K562 (cell line): ENCODE measurements around the gene SNRNP70. TPM values are rescaled to one million over a fixed set of nuclear protein-coding genes. Genes with fewer than 3 reads are reported as not detected.

Experiments
- CBFB ChIP-seq: sonication (generic); formaldehyde crosslinking; IDR thresholded peaks from 2 replicates; pipeline ENCODE4 v1.4.0; 2020; ENCODE audit warnings: mild to moderate bottlenecking, missing genetic modification reagents
- CXXC5 ChIP-seq: fragments of 250-450 bp; sonication (Bioruptor Pico); IDR thresholded peaks from 2 replicates; pipeline ENCODE4 v1.8.0; 2022; ENCODE audit warnings: inconsistent platforms, mild to moderate bottlenecking, moderate library complexity
- ELF4 ChIP-seq: fragments of 450-650 bp; formaldehyde crosslinking; IDR thresholded peaks from 2 replicates; pipeline ENCODE4 v1.4.0; 2022; ENCODE audit warnings: missing genetic modification characterization
- FOXK2 ChIP-seq, 2 experiments: fragments of 450-650 bp; IDR thresholded peaks in 1 of 2; conservative IDR thresholded peaks in 1 of 2; 2 replicates each; pipeline ENCODE4 v1.6.1; 2016; ENCODE audit warnings: low read depth in 2 of 2, mild to moderate bottlenecking in 1 of 2
- MLLT1 ChIP-seq, 2 experiments: fragments of 450-650 bp; IDR thresholded peaks; 2 replicates each; pipeline ENCODE4 v1.6.1; 2016
- MTA2 ChIP-seq: fragments of 450-650 bp; IDR thresholded peaks from 2 replicates; pipeline ENCODE4 v1.6.1; 2016; ENCODE audit warnings: low read depth
- NONO ChIP-seq, 2 experiments: fragments of 200-400 bp in 1 of 2; fragments of 450-650 bp in 1 of 2; formaldehyde crosslinking in 1 of 2; IDR thresholded peaks; 2 replicates each; pipeline ENCODE4 v1.6.1; 2017; ENCODE audit warnings: low read depth in 2 of 2, mild to moderate bottlenecking in 2 of 2, moderate library complexity in 2 of 2, low read length in 1 of 2
- PHF21A ChIP-seq: fragments of 450-650 bp; IDR thresholded peaks from 2 replicates; pipeline ENCODE4 v1.6.1; 2017; ENCODE audit warnings: low read depth, borderline replicate concordance
- SIRT6 ChIP-seq: IDR thresholded peaks from one replicate; pipeline ENCODE4 v1.6.1; 2012; ENCODE audit warnings: low read depth, mild to moderate bottlenecking, control low read depth, inconsistent platforms, low read length, moderate library complexity
- SRF ChIP-seq, 2 experiments: fragments of 250-450, 450-650 bp in 1 of 2; sonication (Bioruptor Pico) in 1 of 2; sonication (generic) in 1 of 2; formaldehyde crosslinking; IDR thresholded peaks; 2 replicates each; pipeline versions ENCODE4 v1.5.0 to v1.5.1; 2020 to 2022; ENCODE audit warnings: mild to moderate bottlenecking in 1 of 2, missing genetic modification reagents in 1 of 2
- STAT5A ChIP-seq: IDR thresholded peaks from 2 replicates; pipeline ENCODE4 v1.6.1; 2012; ENCODE audit warnings: low read length, inconsistent platforms, borderline replicate concordance
- TEAD4 ChIP-seq, 2 experiments: sonication (generic) in 1 of 2; formaldehyde crosslinking in 1 of 2; IDR thresholded peaks; 2 replicates each; pipeline versions ENCODE4 v1.6.1 to v1.8.0; 2012 to 2022; ENCODE audit warnings: borderline replicate concordance in 1 of 2, inconsistent platforms in 1 of 2, low read length in 1 of 2, mild to moderate bottlenecking in 1 of 2, missing genetic modification reagents in 1 of 2
- TRIM25 ChIP-seq: fragments of 450-650 bp; IDR thresholded peaks from 2 replicates; pipeline ENCODE4 v1.7.0; 2016; ENCODE audit warnings: borderline replicate concordance
- ZNF232 ChIP-seq: sonication (generic); formaldehyde crosslinking; IDR thresholded peaks from 2 replicates; pipeline ENCODE4 v1.8.0; 2022; ENCODE audit warnings: mild to moderate bottlenecking, missing genetic modification reagents
- ZNF780A ChIP-seq: fragments of 250-450 bp; sonication (Bioruptor Pico); IDR thresholded peaks from 2 replicates; pipeline ENCODE4 v1.5.0; 2021; ENCODE audit warnings: mild to moderate bottlenecking
- polyA plus RNA-seq, 8 experiments: library from polyadenylated mRNA; depleted of rRNA in 4 of 8; stranded (reverse) in 5 of 8; unstranded in 3 of 8; fragments of >200 nt; fragmentation: Nextera tagmentation in 2 of 8; fragmentation: Illumina TruSeq in 1 of 8; extraction: Ambion mirVana in 2 of 8; extraction: Trizol in 1 of 8; gene quantifications; 2 replicates each; pipeline versions ENCODE4 v1.2.1 to v1.2.3, GENCODE V29; 2011 to 2014; ENCODE audit warnings: inconsistent platforms in 1 of 8, missing spikeins in 1 of 8
- total RNA-seq, 7 experiments: library from RNA; depleted of rRNA in 6 of 7; stranded (reverse); fragments of >200 nt in 6 of 7; fragmentation: Illumina TruSeq in 2 of 7; extraction: Trizol in 2 of 7; gene quantifications; 2 replicates each; pipeline versions ENCODE4 v1.2.1 to v1.2.3, GENCODE V29; 2011 to 2021; ENCODE audit warnings: low replicate concordance in 1 of 7

SNRNP70 gene
- total and polyA plus RNA-seq, 9 of the 15 experiments (the other 6 are each of a cell fraction or from before 2014, with no cell fraction given): 2.8 to 496 (median 136) TPM

- 0 out of 4 replicates have a peak, but pooled peaks of 1 of the 2 experiments have one; percentile 91 for TF ChIP-seq NONO (IDR thresholded peaks at IDR 0.05; ENCODE audit: low read depth in 2 of 2, low read length in 1 of 2)
- TF ChIP-seq TRIM25: no peak
- no peak for TF ChIP-seq ZNF780A (CRISPR knock-in tag)
- peak; percentile 20; the same call in 1 of the 2 replicates for TF ChIP-seq MTA2
- TF ChIP-seq SIRT6: no peak
- TF ChIP-seq CBFB (CRISPR knock-in tag): 0 out of 2 replicates have a peak, but pooled peaks have one; percentile 35
- peak in 1 of 2 experiments; percentile 10; a peak in 1 of 4 replicates for TF ChIP-seq MLLT1 (IDR thresholded peaks at IDR 0.05)
- TF ChIP-seq STAT5A: 0 out of 2 replicates have a peak, but pooled peaks have one; percentile 30
- TF ChIP-seq FOXK2 (conservative IDR thresholded peaks at IDR 0.05 in 1 of 2, IDR thresholded peaks at IDR 0.05 in 1 of 2; ENCODE audit: low read depth in 2 of 2): peak; percentile 43 to 85; a peak in 3 of 4 replicates
- peak; percentile 84 for TF ChIP-seq TEAD4 (IDR thresholded peaks at IDR 0.05; ENCODE audit: low read length)
- no peak for TF ChIP-seq TEAD4 (CRISPR knock-in tag; IDR thresholded peaks at IDR 0.05; ENCODE audit: borderline replicate concordance)
- TF ChIP-seq PHF21A: no peak
- 0 out of 2 replicates have a peak, but pooled peaks have one; percentile 49 for TF ChIP-seq CXXC5 (CRISPR knock-in tag)
- TF ChIP-seq ZNF232: no peak
- TF ChIP-seq ELF4 (CRISPR knock-in tag): no peak
- peak in 1 of 2 experiments; percentile 38; a peak in 2 of 4 replicates for TF ChIP-seq SRF (CRISPR knock-in tag; IDR thresholded peaks at IDR 0.05)
Measured at GRCh38 chr19:49148784-49149651, 63.8 kb downstream of the SNRNP70 start (continued).
